Measurements from ENCODE around the gene CBX1. TPM values are rescaled to one million over a fixed set of nuclear protein-coding genes. Genes with fewer than 3 reads are reported as not detected.

Gene CBX1
- total RNA-seq, 1 donor from 2014 or later, result 181 TPM

DNA sequence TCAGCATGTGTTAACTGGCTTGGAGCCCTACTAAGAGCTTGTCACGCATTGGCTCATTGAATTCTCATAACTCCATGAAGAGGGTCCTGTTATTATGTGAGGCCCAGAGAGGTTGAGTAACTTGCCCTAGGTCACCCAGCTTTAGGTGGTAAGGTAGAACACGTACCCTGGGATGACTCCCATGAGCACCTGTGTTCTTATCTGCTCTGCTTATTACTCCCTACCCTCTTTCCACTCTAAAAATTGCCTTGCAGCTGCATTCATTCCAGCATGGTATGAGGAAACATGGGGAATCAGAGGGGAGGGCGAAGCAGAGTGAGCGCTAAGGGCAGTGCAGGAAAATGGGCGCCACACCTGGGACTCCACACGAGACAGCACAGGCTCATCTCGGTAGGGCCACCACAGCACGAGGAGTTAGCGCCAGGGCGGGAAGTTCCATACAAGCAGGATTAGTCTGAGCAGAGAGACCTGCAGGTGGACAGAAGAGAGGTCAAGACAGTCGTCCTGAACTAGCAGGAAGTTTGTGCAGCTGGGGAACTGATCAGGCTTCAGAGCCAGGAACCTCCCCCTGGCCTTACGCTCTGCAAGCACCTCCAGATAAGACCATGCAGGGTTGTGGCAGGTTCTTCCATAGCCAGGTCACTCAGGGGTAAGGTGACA, 73.8 kb downstream of the CBX1 start:
- no peak overlapping the region for H3K4me3 Mint-ChIP-seq (ENCODE audit: low read depth)
- no peaks in the 10 kb centered on the region for H3K9me3 Mint-ChIP-seq (ENCODE audit: low read depth)
- peaks cover 14% of the 10 kb centered on the region for H3K4me1 Mint-ChIP-seq (ENCODE audit: low read depth)
- DNase-seq (ENCODE audit: low spot score, unreplicated experiment), result no peak
- TF ChIP-seq, protein P1, sequence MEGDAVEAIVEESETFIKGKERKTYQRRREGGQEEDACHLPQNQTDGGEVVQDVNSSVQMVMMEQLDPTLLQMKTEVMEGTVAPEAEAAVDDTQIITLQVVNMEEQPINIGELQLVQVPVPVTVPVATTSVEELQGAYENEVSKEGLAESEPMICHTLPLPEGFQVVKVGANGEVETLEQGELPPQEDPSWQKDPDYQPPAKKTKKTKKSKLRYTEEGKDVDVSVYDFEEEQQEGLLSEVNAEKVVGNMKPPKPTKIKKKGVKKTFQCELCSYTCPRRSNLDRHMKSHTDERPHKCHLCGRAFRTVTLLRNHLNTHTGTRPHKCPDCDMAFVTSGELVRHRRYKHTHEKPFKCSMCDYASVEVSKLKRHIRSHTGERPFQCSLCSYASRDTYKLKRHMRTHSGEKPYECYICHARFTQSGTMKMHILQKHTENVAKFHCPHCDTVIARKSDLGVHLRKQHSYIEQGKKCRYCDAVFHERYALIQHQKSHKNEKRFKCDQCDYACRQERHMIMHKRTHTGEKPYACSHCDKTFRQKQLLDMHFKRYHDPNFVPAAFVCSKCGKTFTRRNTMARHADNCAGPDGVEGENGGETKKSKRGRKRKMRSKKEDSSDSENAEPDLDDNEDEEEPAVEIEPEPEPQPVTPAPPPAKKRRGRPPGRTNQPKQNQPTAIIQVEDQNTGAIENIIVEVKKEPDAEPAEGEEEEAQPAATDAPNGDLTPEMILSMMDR (IDR thresholded peaks at IDR 0.05; ENCODE audit: unreplicated experiment), result no peak
- H3K27ac Mint-ChIP-seq, result no peak overlapping the region
- H3K36me3 Mint-ChIP-seq (ENCODE audit: insufficient read depth), result no peaks in the 10 kb centered on the region
- peaks cover 62% of the 10 kb centered on the region for H3K27me3 Mint-ChIP-seq

DNA sequence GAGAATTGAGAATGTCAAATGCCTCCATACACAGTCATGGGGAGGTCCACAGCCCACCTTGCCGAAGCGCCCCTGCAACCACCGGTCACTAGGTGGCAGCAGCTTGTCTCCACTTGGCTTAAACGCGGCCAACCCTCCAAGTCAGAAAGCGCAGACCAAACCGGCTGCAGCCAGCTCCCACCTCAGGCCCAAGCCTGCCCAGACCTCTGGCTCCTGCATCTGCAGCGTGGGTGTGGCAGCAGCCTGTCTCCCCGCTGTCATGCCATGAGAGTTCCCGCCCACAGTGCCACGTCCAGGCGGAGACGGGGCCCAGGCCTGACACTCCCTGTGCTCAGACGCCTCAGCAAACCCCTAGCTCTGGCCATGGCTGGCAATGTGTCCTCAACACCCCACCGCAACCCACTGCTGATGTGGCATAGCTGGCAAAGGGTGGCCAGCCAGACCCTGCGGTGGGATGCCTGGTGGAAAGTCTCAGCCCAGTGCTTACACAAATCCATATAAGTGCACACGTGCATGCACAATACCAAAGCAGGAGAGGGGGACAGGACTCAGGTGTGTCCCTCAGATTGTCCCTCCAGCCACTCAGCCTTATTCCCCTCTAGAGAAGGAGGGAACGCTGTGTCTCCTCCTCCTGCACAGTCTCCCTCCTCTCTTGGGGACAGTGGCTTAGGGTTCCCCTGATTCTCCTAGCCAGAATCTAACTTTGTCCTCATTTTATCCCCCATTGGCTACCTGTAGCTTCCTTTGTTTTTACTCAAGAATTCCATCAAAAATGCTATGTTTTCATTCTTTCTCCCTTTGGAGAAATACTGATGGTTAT, 74.6 kb downstream of the CBX1 start:
- Mint-ChIP-seq H3K27me3 (peaks cover 58% of the 10 kb centered on the region), H3K4me1 (ENCODE audit: low read depth) (peaks cover 14% of the 10 kb centered on the region), H3K36me3 (ENCODE audit: insufficient read depth) (no peaks in the 10 kb centered on the region), H3K4me3 (ENCODE audit: low read depth) (no peak overlapping the region), H3K9me3 (ENCODE audit: low read depth) (no peaks in the 10 kb centered on the region), H3K27ac (no peak overlapping the region)
- peak; percentile 83 for DNase-seq (ENCODE audit: low spot score, unreplicated experiment)
- TF ChIP-seq, protein P1 (IDR thresholded peaks at IDR 0.05; ENCODE audit: unreplicated experiment), result peak; percentile 91

DNA sequence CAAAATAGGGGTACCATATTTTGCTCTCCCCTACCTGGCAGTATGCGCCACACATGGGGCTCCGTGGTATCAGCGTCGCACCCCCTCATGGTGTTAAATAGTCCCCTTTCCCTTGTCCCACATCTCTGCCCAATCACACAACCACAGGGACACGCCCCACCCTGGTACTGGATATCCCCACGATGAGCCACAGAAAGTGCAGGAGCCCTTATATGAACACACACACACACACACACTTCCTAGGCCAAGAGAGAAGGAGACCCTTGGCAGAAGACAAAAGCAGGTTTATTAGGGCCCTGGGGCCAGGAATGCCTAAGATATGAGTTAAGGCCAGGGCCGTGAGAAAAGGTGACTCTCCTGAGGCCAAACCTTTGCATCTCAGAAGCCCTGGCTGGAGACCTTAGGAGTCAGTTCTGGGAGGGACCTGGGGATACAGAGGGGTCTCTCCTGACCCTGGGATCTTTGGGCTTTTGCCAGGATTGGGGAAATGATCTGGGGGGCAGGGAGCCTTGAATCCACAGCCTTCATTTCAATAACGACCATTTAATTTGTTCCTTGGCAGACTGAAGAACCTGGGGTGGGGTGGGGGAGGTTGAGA, 75.3 kb downstream of the CBX1 start:
- H3K4me1 Mint-ChIP-seq (ENCODE audit: low read depth), result peaks cover 14% of the 10 kb centered on the region
- H3K27ac Mint-ChIP-seq, result no peak overlapping the region
- H3K27me3 Mint-ChIP-seq, result peaks cover 57% of the 10 kb centered on the region

DNA sequence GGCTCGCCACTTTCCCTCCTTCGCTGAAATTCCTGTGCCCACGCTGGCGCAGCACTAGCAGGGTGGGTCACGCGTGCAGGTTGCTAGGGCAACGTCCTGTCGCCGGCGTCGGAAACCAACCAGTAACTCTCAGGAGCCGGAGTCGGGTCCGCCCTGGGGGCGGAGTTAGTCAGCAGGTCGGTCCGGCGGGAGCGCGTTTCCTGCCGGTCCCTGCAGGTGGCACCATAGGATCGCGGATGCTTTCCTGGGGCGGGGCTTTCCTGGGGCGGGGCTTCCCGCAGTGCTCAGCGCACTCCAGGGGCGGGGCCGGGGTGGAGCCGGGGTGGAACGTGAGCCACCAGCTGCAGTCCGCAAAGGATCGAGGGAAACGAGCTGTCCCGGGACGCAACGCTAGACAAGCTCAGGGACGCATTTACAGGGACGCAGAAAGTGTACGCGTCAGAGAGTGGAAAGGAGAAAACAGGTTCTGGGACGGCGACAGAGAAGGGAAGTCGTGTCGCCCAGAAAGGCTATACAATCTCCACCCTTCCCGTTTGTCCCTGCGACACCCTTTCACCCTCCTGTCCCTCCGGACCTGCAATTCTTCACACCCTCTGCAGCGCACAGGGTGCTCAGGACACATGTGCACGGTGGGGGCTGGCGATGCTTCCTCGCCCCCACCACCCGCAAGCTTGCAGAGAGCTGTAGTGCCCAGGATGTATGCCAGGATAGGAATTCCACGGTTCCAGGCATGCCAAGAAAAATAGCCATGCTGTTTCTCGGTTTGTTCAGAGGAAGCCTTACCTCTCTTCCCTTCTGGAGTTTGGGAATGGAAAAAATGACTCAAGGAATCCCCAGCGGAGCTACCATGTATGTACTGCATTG, 76.0 kb downstream of the CBX1 start:
- peaks cover 56% of the 10 kb centered on the region for H3K27me3 Mint-ChIP-seq
- H3K4me3 Mint-ChIP-seq (ENCODE audit: low read depth), result peak overlapping the region; percentile 65
- peaks cover 14% of the 10 kb centered on the region for H3K4me1 Mint-ChIP-seq (ENCODE audit: low read depth)
- no peaks in the 10 kb centered on the region for H3K9me3 Mint-ChIP-seq (ENCODE audit: low read depth)
- H3K36me3 Mint-ChIP-seq (ENCODE audit: insufficient read depth), result no peaks in the 10 kb centered on the region
- peak; percentile 96 for DNase-seq (ENCODE audit: low spot score, unreplicated experiment)
- TF ChIP-seq, protein P1 (IDR thresholded peaks at IDR 0.05; ENCODE audit: unreplicated experiment), result peak; percentile 77
- peak overlapping the region; percentile 64 for H3K27ac Mint-ChIP-seq

More for the DNA sequence above, 75.3 kb downstream of the CBX1 start:
- DNase-seq (ENCODE audit: low spot score, unreplicated experiment), result no peak
- TF ChIP-seq, protein P1 (IDR thresholded peaks at IDR 0.05; ENCODE audit: unreplicated experiment), result no peak
- H3K36me3 Mint-ChIP-seq (ENCODE audit: insufficient read depth), result no peaks in the 10 kb centered on the region
- no peaks in the 10 kb centered on the region for H3K9me3 Mint-ChIP-seq (ENCODE audit: low read depth)
- peak overlapping the region; percentile 65 for H3K4me3 Mint-ChIP-seq (ENCODE audit: low read depth)

Measured in progenitor cell of endocrine pancreas (in vitro differentiated cells).